Esophagus squamous epithelium (tissue), 5 donors: ENCODE measurements around the gene R3HCC1L. TPM values are rescaled to one million over a fixed set of nuclear protein-coding genes. Genes with fewer than 3 reads are reported as not detected.

Source experiments
- DNase-seq: peaks from one replicate; lab custom pipeline; 2025; lab: John Stamatoyannopoulos, UW
- H3K27ac ChIP-seq, 4 donors: fragments of 200-600 bp; sonication (generic); one replicate each; pipeline ENCODE4 v1.5.1; 2016 to 2019; ENCODE audit warnings: mild to moderate bottlenecking in 1 of 4
- H3K27me3 ChIP-seq, 4 donors: fragments of 200-600 bp; sonication (generic); 1 replicate in 3 of 4; 2 replicates in 1 of 4; pipeline versions ENCODE4 v1.5.1 to v1.6.0; 2017 to 2021; ENCODE audit warnings: antibody characterized with exemption in 1 of 4
- H3K36me3 ChIP-seq, 3 donors: fragments of 200-600 bp; sonication (generic); one replicate each; pipeline ENCODE4 v1.5.1; 2016 to 2019
- H3K4me1 ChIP-seq, 3 donors: fragments of 200-600 bp; sonication (generic); one replicate each; pipeline ENCODE4 v1.5.1; 2017 to 2019
- H3K4me3 ChIP-seq, 4 donors: fragments of 200-600 bp; sonication (generic); 1 replicate in 3 of 4; 2 replicates in 1 of 4; pipeline ENCODE4 v1.5.1; 2016 to 2019; ENCODE audit warnings: mild to moderate bottlenecking in 2 of 4, moderate library complexity in 1 of 4
- H3K9me3 ChIP-seq, 3 donors: fragments of 200-600 bp; sonication (generic); one replicate each; pipeline ENCODE4 v1.5.1; 2016 to 2019
- POLR2A ChIP-seq, 4 donors: fragments of 450-650 bp; IDR thresholded peaks; one replicate each; pipeline ENCODE4 v1.6.1; 2017; ENCODE audit warnings: antibody characterized with exemption in 4 of 4, mild to moderate bottlenecking in 4 of 4, moderate library complexity in 3 of 4
- WGBS, 2 donors: methylation state at CpG; one replicate each; pipeline ENCODE4 v1.1.5; 2018; 5-methylcytosine and 5-hydroxymethylcytosine counted together
- intact Hi-C: fragments of 100-400 bp; cut with DNase I; formaldehyde crosslinking; loops from one replicate; pipeline ENCODE4 v1.15.0; 2022
- total RNA-seq, 4 donors: library from RNA; depleted of rRNA; stranded (reverse); fragments of >200 nt; gene quantifications; one replicate each; pipeline ENCODE4 v1.1.0, GENCODE V29; 2016
- TF ChIP-seq, protein P1 (sequence below), 6 experiments: fragments of 450-650 bp in 4 of 6; fragments of 200-600 bp in 2 of 6; sonication (generic) in 2 of 6; IDR thresholded peaks; one replicate each; pipeline ENCODE4 v1.5.1; 2016 to 2019; ENCODE audit warnings: antibody characterized with exemption in 6 of 6, mild to moderate bottlenecking in 4 of 6, moderate library complexity in 4 of 6
- donor health status: DM: yes; HTN: yes; CAD: no.

The R3HCC1L gene
- total RNA-seq, 4 donors from 2014 or later, result 5.5 to 12.5 (median 10.1) TPM

DNA sequence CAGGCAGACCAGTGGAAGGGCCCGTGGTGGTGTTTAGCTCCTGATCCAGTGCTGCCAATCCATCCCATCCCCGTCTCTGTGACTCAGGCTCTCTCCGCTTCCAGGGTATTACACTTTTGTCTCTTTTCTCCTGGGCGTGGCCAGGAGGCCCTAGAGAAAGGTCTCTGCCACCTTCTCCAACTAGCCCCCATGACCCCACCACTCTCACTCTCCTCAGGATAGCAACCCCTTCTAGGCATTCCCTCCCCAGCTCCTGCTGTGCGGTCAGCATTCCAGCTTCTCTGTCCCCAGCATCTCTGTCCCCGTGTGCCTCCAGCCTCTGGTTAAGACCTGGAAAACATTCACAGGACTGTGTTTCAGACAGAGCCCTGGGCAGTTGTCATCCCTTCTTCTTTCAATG is 36.2 kb upstream of the R3HCC1L start:
- 48 to 49% methylated on average over 6 of the region's 6 CpGs for WGBS, 2 donors
- no peak overlapping the region for H3K4me3 ChIP-seq
- TF ChIP-seq POLR2A (IDR thresholded peaks at IDR 0.05), result no peak
- TF ChIP-seq, protein P1, sequence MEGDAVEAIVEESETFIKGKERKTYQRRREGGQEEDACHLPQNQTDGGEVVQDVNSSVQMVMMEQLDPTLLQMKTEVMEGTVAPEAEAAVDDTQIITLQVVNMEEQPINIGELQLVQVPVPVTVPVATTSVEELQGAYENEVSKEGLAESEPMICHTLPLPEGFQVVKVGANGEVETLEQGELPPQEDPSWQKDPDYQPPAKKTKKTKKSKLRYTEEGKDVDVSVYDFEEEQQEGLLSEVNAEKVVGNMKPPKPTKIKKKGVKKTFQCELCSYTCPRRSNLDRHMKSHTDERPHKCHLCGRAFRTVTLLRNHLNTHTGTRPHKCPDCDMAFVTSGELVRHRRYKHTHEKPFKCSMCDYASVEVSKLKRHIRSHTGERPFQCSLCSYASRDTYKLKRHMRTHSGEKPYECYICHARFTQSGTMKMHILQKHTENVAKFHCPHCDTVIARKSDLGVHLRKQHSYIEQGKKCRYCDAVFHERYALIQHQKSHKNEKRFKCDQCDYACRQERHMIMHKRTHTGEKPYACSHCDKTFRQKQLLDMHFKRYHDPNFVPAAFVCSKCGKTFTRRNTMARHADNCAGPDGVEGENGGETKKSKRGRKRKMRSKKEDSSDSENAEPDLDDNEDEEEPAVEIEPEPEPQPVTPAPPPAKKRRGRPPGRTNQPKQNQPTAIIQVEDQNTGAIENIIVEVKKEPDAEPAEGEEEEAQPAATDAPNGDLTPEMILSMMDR (IDR thresholded peaks at IDR 0.05), result no peak

DNA sequence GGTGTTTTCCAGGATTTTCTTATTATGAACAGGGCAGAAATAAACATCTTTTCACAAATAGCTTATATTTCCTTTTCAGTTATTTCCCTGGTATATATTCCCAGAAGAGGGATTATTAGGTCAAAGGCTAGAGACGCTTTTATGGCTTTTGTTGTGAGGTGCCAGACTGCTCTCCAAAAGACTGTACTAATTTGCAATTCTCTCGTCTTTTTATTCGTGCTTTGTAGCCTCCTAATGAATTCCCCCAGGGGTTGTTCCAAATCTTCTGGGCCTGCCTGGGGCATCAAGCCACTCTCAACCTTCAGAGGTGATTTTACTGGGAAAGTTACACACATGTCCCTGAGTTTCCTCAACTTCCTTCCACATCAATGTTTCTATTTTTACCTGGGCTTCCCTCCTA is 34.0 kb upstream of the R3HCC1L start:
- intact Hi-C loops, result no loop called here
- 39 to 43% methylated on average over 3 of the region's 3 CpGs for WGBS, 2 donors
- Histone ChIP-seq H3K4me3 (no peak overlapping the region), H3K27ac (no peak overlapping the region), H3K36me3 (no peaks in the 10 kb centered on the region), H3K27me3 (peaks cover 0 to 25% (median 0%) of the 10 kb centered on the region in 4 donors), H3K9me3 (no peaks in the 10 kb centered on the region), H3K4me1 (no peaks in the 10 kb centered on the region)
- no peak for DNase-seq
- no peak for TF ChIP-seq POLR2A (IDR thresholded peaks at IDR 0.05)
- TF ChIP-seq, protein P1 (IDR thresholded peaks at IDR 0.05), result no peak

More for the DNA sequence above, 36.2 kb upstream of the R3HCC1L start:
- Histone ChIP-seq H3K27ac (no peak overlapping the region), H3K27me3 (peaks cover 0 to 40% (median 0%) of the 10 kb centered on the region in 4 donors), H3K4me1 (no peaks in the 10 kb centered on the region), H3K36me3 (no peaks in the 10 kb centered on the region), H3K9me3 (no peaks in the 10 kb centered on the region)
- no peak for DNase-seq
- intact Hi-C loops, result no loop called here

DNA sequence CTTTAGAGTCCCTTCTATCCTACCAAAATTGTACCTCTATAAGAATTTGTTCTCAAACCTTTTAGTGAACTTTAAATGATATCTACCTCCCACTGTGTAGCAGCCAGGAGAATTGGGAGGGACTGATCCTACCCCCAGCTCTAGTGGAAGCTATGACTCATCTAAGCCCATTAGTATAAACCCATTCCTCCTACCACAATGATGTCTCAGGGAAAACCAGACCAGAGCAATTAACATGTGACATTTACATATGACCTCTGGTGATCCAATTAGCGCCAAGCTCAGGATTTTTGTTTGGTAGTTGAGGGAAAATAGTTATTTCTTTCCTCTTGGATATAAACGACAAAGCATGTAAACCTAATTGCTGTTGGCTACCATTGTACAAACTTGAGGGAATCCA is 33.1 kb upstream of the R3HCC1L start:
- Histone ChIP-seq H3K27ac (no peak overlapping the region), H3K36me3 (no peaks in the 10 kb centered on the region), H3K4me1 (peaks cover 0 to 4% (median 0%) of the 10 kb centered on the region in 3 donors), H3K4me3 (no peak overlapping the region), H3K27me3 (peaks cover 0 to 31% (median 0%) of the 10 kb centered on the region in 4 donors), H3K9me3 (no peaks in the 10 kb centered on the region)
- TF ChIP-seq POLR2A (IDR thresholded peaks at IDR 0.05), result no peak
- TF ChIP-seq, protein P1 (IDR thresholded peaks at IDR 0.05), result no peak
- 71 to 88% methylated on average over 2 of the region's 2 CpGs for WGBS, 2 donors
- intact Hi-C loops, result no loop called here
- DNase-seq, result no peak

DNA sequence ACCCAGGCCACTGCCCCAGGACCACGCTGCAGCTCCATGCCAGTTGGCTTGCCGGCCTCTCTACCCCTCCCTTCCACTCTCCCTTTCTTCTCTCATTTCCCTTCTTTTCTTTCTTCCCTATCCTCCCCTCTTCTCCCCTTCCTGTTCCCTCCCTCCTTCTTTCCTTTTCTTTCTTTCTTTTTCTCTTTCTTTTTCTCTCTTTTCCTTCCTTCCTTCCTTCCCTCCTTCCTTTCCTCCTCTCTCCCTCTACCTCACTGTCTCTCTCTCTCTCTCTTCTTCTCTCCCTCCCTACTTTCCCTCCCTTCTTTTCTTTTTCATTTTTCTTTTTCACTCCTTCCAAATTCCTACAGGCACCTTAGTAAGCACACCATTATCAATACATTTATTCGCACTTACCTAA is 30.3 kb upstream of the R3HCC1L start:
- DNase-seq, result no peak
- no peaks in the 10 kb centered on the region for H3K36me3 ChIP-seq
- peaks cover 0 to 26% (median 0%) of the 10 kb centered on the region in 4 donors for H3K27me3 ChIP-seq
- peaks cover 0 to 8% (median 0%) of the 10 kb centered on the region in 3 donors for H3K4me1 ChIP-seq
- intact Hi-C loops, result no loop called here
- 65 to 76% methylated on average over 3 of the region's 3 CpGs for WGBS, 2 donors
- TF ChIP-seq POLR2A (IDR thresholded peaks at IDR 0.05), result no peak
- TF ChIP-seq, protein P1 (IDR thresholded peaks at IDR 0.05), result no peak
- no peak overlapping the region for H3K27ac ChIP-seq
- no peak overlapping the region for H3K4me3 ChIP-seq
- H3K9me3 ChIP-seq, result no peaks in the 10 kb centered on the region

DNA sequence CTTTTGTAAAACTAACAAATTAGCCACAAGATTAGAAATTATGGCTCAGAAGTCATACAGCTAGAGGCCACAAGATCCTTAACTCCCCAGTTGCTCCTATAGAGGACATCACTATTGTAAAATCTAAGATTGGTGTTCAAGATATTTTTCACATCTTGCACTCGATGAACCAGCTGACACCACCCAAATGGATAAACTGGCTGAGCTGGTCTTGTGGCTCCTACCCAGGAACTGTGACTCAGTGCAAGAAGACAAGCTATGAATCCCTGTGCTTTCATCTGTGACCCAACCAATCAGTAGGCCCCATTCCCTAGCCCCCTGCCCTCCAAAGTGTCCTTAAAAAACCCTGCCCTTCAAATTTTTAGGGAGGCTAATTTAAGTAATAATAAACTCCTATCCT is 27.9 kb upstream of the R3HCC1L start:
- Histone ChIP-seq H3K36me3 (no peaks in the 10 kb centered on the region), H3K9me3 (no peaks in the 10 kb centered on the region), H3K27me3 (peaks cover 0 to 47% (median 0%) of the 10 kb centered on the region in 4 donors), H3K27ac (no peak overlapping the region), H3K4me3 (no peak overlapping the region), H3K4me1 (peaks cover 0 to 8% (median 0%) of the 10 kb centered on the region in 3 donors)
- TF ChIP-seq POLR2A (IDR thresholded peaks at IDR 0.05), result no peak
- TF ChIP-seq, protein P1 (IDR thresholded peaks at IDR 0.05), result no peak
- no peak for DNase-seq
- WGBS, 2 donors, result 25% methylated on average over 1 of the region's 1 CpG
- intact Hi-C loops, result no loop called here
